PC-3 (cell line): ENCODE results near the gene FSD1.

Source experiments
- EZH2 ChIP-seq: fragments of 300-600 bp; sonication (generic); IDR thresholded peaks from one replicate; pipeline ENCODE4 v1.6.1; 2017; ENCODE audit warnings: antibody characterized with exemption, mild to moderate bottlenecking, low read length; ENCODE audit not compliant: unreplicated experiment
- TF ChIP-seq, protein P1 (sequence below): fragments of 300-600 bp; sonication (generic); conservative IDR thresholded peaks from 2 replicates; pipeline ENCODE4 v1.5.1; 2017; ENCODE audit warnings: antibody characterized with exemption, low read depth, mild to moderate bottlenecking, low read length

DNA sequence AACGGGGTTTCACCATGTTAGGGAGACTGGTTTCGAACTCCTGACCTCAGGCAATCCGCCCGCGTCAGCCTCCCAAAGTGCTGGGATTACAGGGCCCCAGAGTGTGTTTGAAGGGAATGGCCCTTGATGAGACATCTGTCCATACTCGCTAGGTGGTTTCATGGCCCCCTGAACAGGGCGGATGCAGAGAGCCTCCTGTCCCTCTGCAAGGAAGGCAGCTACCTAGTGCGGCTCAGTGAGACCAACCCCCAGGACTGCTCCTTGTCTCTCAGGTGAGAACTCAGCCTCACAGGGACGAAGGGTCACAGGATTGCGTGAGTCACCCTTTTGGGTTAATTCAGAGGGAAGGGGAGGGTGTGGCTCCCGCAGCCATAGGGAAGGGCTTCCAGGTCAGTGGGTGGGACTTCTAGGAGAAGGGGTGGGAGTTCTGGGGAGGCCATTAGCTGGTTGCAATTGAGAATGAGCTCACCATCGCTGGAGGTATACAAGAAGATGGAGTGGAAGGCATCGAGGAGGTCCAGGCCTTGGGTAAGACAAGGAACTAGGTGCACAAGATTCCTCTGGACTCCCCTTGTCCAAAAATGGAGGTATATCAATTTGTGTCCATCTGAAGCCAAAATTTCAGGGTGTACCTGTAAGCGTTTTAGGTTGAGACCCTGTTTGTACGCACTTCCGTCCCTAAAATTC is 16.2 kb upstream of the FSD1 start:
- TF ChIP-seq EZH2, result no peak
- TF ChIP-seq, protein P1, sequence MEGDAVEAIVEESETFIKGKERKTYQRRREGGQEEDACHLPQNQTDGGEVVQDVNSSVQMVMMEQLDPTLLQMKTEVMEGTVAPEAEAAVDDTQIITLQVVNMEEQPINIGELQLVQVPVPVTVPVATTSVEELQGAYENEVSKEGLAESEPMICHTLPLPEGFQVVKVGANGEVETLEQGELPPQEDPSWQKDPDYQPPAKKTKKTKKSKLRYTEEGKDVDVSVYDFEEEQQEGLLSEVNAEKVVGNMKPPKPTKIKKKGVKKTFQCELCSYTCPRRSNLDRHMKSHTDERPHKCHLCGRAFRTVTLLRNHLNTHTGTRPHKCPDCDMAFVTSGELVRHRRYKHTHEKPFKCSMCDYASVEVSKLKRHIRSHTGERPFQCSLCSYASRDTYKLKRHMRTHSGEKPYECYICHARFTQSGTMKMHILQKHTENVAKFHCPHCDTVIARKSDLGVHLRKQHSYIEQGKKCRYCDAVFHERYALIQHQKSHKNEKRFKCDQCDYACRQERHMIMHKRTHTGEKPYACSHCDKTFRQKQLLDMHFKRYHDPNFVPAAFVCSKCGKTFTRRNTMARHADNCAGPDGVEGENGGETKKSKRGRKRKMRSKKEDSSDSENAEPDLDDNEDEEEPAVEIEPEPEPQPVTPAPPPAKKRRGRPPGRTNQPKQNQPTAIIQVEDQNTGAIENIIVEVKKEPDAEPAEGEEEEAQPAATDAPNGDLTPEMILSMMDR, result no peak
